GM12878 (cell line): ENCODE measurements around the gene HTRA3. TPM values are rescaled to one million over a fixed set of nuclear protein-coding genes. Genes with fewer than 3 reads are reported as not detected.

Experiments
- ATAC-seq: fragments of 200-7000 bp; cut with Tn5 transposase; 3 replicates; pipeline ENCODE4 v1.9.1; 2020; ENCODE audit warnings: mild to moderate bottlenecking, moderate library complexity
- BruUV-seq: library from RNA; stranded (reverse); fragments of 400-500 nt; replicated peaks from 2 replicates; lab custom pipeline; 2021; lab: Mats Ljungman, UMichigan
- CTCF ChIA-PET: fragments of 300-600 bp; sonication (Branson Sonifier 250); formaldehyde crosslinking; extraction: SDS; loops from one replicate; lab custom pipeline; 2021; ENCODE audit warnings: inconsistent platforms; lab: Yijun Ruan, JAX
- POLR2A ChIA-PET: fragments of 350-600 bp; formaldehyde crosslinking; extraction: SDS; loops from one replicate; lab custom pipeline; 2021; ENCODE audit warnings: inconsistent platforms; lab: Charles Lee
- RAD21 ChIA-PET: fragments of 300-600 bp; sonication (Branson Sonifier 250); formaldehyde crosslinking; loops from one replicate; lab custom pipeline; 2023; ENCODE audit warnings: antibody characterized with exemption; ENCODE audit not compliant: unreplicated experiment; lab: Charles Lee
- SMC1A ChIA-PET: fragments of 300-600 bp; sonication (Branson Sonifier 250); formaldehyde crosslinking; loops from one replicate; lab custom pipeline; 2023; ENCODE audit not compliant: unreplicated experiment, uncharacterized antibody; lab: Charles Lee
- DNase-seq: peaks from one replicate; pipeline ENCODE4 v3.0.0-alpha.2; 2011; ENCODE audit warnings: low read depth, low spot score
- FAIRE-seq: peaks from 3 replicates; lab custom pipeline; 2011; peaks lifted over from hg19 to GRCh38; lab: Jason Lieb, UNC
- H2AFZ ChIP-seq: 2 replicates; pipeline ENCODE4 v1.6.0; 2011; ENCODE audit warnings: low read depth, low read length, control low read depth; ENCODE audit not compliant: control insufficient read depth
- H3K27ac ChIP-seq: 2 replicates; pipeline ENCODE4 v1.5.1; 2011; ENCODE audit warnings: control low read depth; ENCODE audit not compliant: control insufficient read depth, insufficient read depth
- H3K27me3 ChIP-seq, 2 experiments: replicated peaks in 1 of 2; 2 replicates each; pipeline versions ENCODE4 v1.6.0 to v1.6.1; 2011; ENCODE audit warnings: low read length in 1 of 2; ENCODE audit not compliant: control insufficient read depth in 2 of 2, insufficient read depth in 2 of 2
- H3K36me3 ChIP-seq, 2 experiments: 2 replicates each; pipeline ENCODE4 v1.5.1; 2011; ENCODE audit warnings: low read length in 1 of 2; ENCODE audit not compliant: control insufficient read depth in 2 of 2, insufficient read depth in 2 of 2
- H3K4me1 ChIP-seq: 2 replicates; pipeline ENCODE4 v1.6.1; 2011; ENCODE audit warnings: mild to moderate bottlenecking, low read length, moderate library complexity, mixed read lengths; ENCODE audit not compliant: control insufficient read depth, insufficient read depth
- H3K4me2 ChIP-seq: 2 replicates; pipeline ENCODE4 v1.6.0; 2011; ENCODE audit warnings: control low read depth; ENCODE audit not compliant: control insufficient read depth, insufficient read depth
- H3K4me3 ChIP-seq: fragments of 200-600 bp; sonication (generic); 2 replicates; pipeline ENCODE4 v1.5.1; 2016
- H3K79me2 ChIP-seq: 2 replicates; pipeline ENCODE4 v1.6.0; 2011; ENCODE audit warnings: low read length; ENCODE audit not compliant: control insufficient read depth, insufficient read depth
- H3K9ac ChIP-seq: 2 replicates; pipeline ENCODE4 v1.8.0; 2011; ENCODE audit warnings: low read length, control low read depth, mixed read lengths; ENCODE audit not compliant: control insufficient read depth, insufficient read depth
- H3K9me3 ChIP-seq: replicated peaks from 3 replicates; pipeline ENCODE4 v1.5.1; 2011; ENCODE audit warnings: mild to moderate bottlenecking, low read length; ENCODE audit not compliant: control insufficient read depth, insufficient read depth
- H4K20me1 ChIP-seq: 2 replicates; pipeline ENCODE4 v1.6.0; 2011; ENCODE audit not compliant: control insufficient read depth, insufficient read depth
- BCL3 ChIP-seq: IDR thresholded peaks from 2 replicates; pipeline ENCODE4 v1.6.1; 2011; ENCODE audit warnings: borderline replicate concordance, low read depth, mild to moderate bottlenecking, moderate library complexity, low read length; ENCODE audit not compliant: insufficient read depth, poor library complexity, severe bottlenecking
- BCLAF1 ChIP-seq: fragments of 450-650 bp; IDR thresholded peaks from 2 replicates; pipeline ENCODE4 v1.6.1; 2017; ENCODE audit warnings: antibody characterized with exemption, mild to moderate bottlenecking, moderate library complexity
- ZNF592 ChIP-seq: fragments of 450-650 bp; IDR thresholded peaks from 2 replicates; pipeline ENCODE4 v1.6.1; 2017; ENCODE audit warnings: mild to moderate bottlenecking, moderate library complexity
- WGBS: methylation state at CpG from one replicate; pipeline ENCODE4 v1.1.6; 2016; ENCODE audit warnings: low lambda C conversion rate; ENCODE audit not compliant: insufficient replicate concordance, insufficient coverage; ENCODE audit errors: missing lambda C conversion rate; 5-methylcytosine and 5-hydroxymethylcytosine counted together
- in situ Hi-C: fragments of 300-500 bp; cut with MboI; formaldehyde crosslinking; loops from 9 replicates; pipeline ENCODE4 v1.14.3; 2018; ENCODE audit warnings: mixed read lengths
- intact Hi-C: fragments of 100-400 bp; cut with micrococcal nuclease; formaldehyde crosslinking; loops from one replicate; pipeline ENCODE4 v1.14.2; 2022; ENCODE audit not compliant: unreplicated experiment
- polyA plus RNA-seq, 11 experiments: library from polyadenylated mRNA; depleted of rRNA in 4 of 11; unstranded in 6 of 11; stranded (reverse) in 5 of 11; fragments of >200 nt; fragmentation: Nextera tagmentation in 4 of 11; fragmentation: Illumina TruSeq in 1 of 11; extraction: Ambion mirVana in 4 of 11; extraction: Trizol in 1 of 11; gene quantifications; 1 replicate in 1 of 11; 2 replicates in 10 of 11; pipeline versions ENCODE4 v1.2.1 to v1.2.3, GENCODE V29; 2011 to 2016; ENCODE audit warnings: inconsistent platforms in 2 of 11, missing spikeins in 2 of 11, low read depth in 1 of 11
- total RNA-seq, 4 experiments: library from RNA; depleted of rRNA in 3 of 4; stranded (reverse); fragments of >200 nt in 3 of 4; fragmentation: Illumina TruSeq in 1 of 4; extraction: Trizol in 1 of 4; gene quantifications; 2 replicates each; pipeline versions ENCODE4 v1.2.1 to v1.2.3, GENCODE V29; 2013 to 2021

HTRA3 gene
- total and polyA plus RNA-seq, 10 of the 15 experiments (the other 5 are each of a cell fraction or from before 2014, with no cell fraction given) = 0.04 to 1.2 (median 0.08) TPM; not detected in 7

- RAD21 ChIA-PET = no interaction called here
- WGBS = over 99% methylated on average over 11 of the region's 11 CpGs
- DNase-seq = no peak
- Histone ChIP-seq H4K20me1 (no peaks in the 10 kb centered on the region), H3K79me2 (peaks cover 3% of the 10 kb centered on the region; the same call in 1 of the 2 replicates), H3K4me2 (no peak overlapping the region), H3K4me1 (peaks cover 28% of the 10 kb centered on the region), H3K9me3 (no peaks in the 10 kb centered on the region), H3K9ac (no peak overlapping the region), H3K27ac (no peak overlapping the region), H3K4me3 (no peak overlapping the region), H2AFZ (no peak overlapping the region), H3K27me3 (no peaks in the 10 kb centered on the region), H3K36me3 (peaks cover 8 to 21% of the 10 kb centered on the region in 2 experiments)
- no TSS peak for BruUV-seq
- CTCF ChIA-PET = interaction anchor here (0.7 kb wide), 1 partner anchor 56 kb away, joined by 3 read pairs; no protein-coding TSS in a partner anchor
- in situ Hi-C loops (no loop called here), intact Hi-C loops (no loop called here)
- TF ChIP-seq ZNF592 = no peak
- TF ChIP-seq BCL3 = no peak
- no peak for TF ChIP-seq BCLAF1
- no peak for ATAC-seq
- FAIRE-seq = no peak
- POLR2A ChIA-PET = no interaction called here
- SMC1A ChIA-PET = no interaction called here
Observed at GRCh38 chr4:8232748-8233147, 36.8 kb upstream of the HTRA3 start.
